ENCODE measurements around the gene IGFBPL1. TPM values are rescaled to one million over a fixed set of nuclear protein-coding genes. Genes with fewer than 3 reads are reported as not detected.

IGFBPL1 gene
- total RNA-seq, 6 donors from 2014 or later = 0.66 to 2.6 (median 1.4) TPM; not detected in 3

DNA sequence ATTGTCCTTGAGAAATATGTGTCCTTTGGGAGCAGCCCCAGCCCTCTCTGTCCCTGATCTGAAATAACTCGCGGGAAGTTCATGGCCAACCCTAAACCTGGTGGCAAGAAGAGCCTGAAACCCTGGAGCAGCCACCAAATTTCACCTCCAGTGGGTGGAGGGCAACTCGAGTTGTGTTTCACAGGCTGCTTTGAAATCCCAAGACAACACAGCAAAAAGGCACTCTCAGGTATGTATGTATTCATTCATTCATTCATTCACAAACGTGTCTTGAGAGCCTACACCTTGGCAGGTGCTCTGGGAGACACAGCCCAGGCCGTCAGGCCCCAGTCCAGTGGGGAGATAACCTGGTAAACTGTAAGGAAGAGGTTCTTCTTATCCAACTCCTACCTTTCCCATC lies 67.4 kb downstream of the IGFBPL1 start:
- no peak for ATAC-seq (ENCODE audit: low FRiP score in 2 of 2)

More for the DNA sequence above, 67.4 kb downstream of the IGFBPL1 start:
- no peak for DNase-seq
- no peak overlapping the region for H3K4me3 ChIP-seq
- H3K9me3 ChIP-seq = no peaks in the 10 kb centered on the region
- no peak overlapping the region for H3K27ac ChIP-seq
- WGBS, 2 donors = 79 to 80% methylated on average over 5 of the region's 5 CpGs
- no peaks in the 10 kb centered on the region for H3K4me1 ChIP-seq
- H3K27me3 ChIP-seq = no peaks in the 10 kb centered on the region
- no peak for TF ChIP-seq POLR2A (IDR thresholded peaks at IDR 0.05)
- no peak for TF ChIP-seq POLR2AphosphoS5 (IDR thresholded peaks at IDR 0.05)
- TF ChIP-seq, protein P1, sequence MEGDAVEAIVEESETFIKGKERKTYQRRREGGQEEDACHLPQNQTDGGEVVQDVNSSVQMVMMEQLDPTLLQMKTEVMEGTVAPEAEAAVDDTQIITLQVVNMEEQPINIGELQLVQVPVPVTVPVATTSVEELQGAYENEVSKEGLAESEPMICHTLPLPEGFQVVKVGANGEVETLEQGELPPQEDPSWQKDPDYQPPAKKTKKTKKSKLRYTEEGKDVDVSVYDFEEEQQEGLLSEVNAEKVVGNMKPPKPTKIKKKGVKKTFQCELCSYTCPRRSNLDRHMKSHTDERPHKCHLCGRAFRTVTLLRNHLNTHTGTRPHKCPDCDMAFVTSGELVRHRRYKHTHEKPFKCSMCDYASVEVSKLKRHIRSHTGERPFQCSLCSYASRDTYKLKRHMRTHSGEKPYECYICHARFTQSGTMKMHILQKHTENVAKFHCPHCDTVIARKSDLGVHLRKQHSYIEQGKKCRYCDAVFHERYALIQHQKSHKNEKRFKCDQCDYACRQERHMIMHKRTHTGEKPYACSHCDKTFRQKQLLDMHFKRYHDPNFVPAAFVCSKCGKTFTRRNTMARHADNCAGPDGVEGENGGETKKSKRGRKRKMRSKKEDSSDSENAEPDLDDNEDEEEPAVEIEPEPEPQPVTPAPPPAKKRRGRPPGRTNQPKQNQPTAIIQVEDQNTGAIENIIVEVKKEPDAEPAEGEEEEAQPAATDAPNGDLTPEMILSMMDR (IDR thresholded peaks at IDR 0.05) = no peak
- no peaks in the 10 kb centered on the region for H3K36me3 ChIP-seq

Other genes with a start within 250 kb of the IGFBPL1 start
- 10 to 100 TPM in 3 of 6 donors, 1 to 10 TPM in 3; 2.1 to 18.0 (median 8.5) TPM for gene ALDH1B1, start 31.8 kb downstream of the IGFBPL1 start, total RNA-seq
- gene ANKRD18A, start 196.1 kb upstream of the IGFBPL1 start, total RNA-seq = 10 to 100 TPM in 2 of 6 donors, 1 to 10 TPM in 2, under 1 TPM in 2; 0.67 to 14.4 (median 1.8) TPM